Muscle of leg (tissue), 11 donors: ENCODE results near the gene CEACAM21. TPM values are rescaled to one million over a fixed set of nuclear protein-coding genes. Genes with fewer than 3 reads are reported as not detected.
"Not testable (repeated sequence)": the region's sequence is repeated elsewhere in the genome, so short reads cannot be mapped to it uniquely, and the experiment has no call there.

ENCODE experiments used
- DNase-seq: peaks from one replicate; pipeline ENCODE4 v3.0.0; 2013
- H3K27ac ChIP-seq: one replicate; pipeline ENCODE4 v1.5.1; 2013; ENCODE audit warnings: mild to moderate bottlenecking, low read length, control low read depth
- H3K27me3 ChIP-seq: one replicate; pipeline ENCODE4 v1.6.1; 2013; ENCODE audit warnings: low read length; ENCODE audit not compliant: control insufficient read depth, insufficient read depth
- H3K36me3 ChIP-seq: one replicate; pipeline ENCODE4 v1.6.1; 2013; ENCODE audit warnings: low read length; ENCODE audit not compliant: control insufficient read depth, insufficient read depth
- H3K4me1 ChIP-seq: one replicate; pipeline ENCODE4 v1.6.1; 2013; ENCODE audit warnings: low read length; ENCODE audit not compliant: control insufficient read depth, insufficient read depth
- H3K4me3 ChIP-seq: one replicate; pipeline ENCODE4 v1.5.1; 2013; ENCODE audit warnings: low read length, control low read depth
- H3K9me3 ChIP-seq: replicated peaks from 2 replicates; pipeline ENCODE4 v1.6.1; 2013; ENCODE audit warnings: low read depth, low read length; ENCODE audit not compliant: control insufficient read depth
- WGBS: methylation state at CpG from one replicate; pipeline ENCODE4 v1.1.5; 2013; ENCODE audit warnings: missing lambda C conversion rate; ENCODE audit not compliant: insufficient coverage; 5-methylcytosine and 5-hydroxymethylcytosine counted together
- polyA plus RNA-seq, 8 donors: library from polyadenylated mRNA; unstranded; fragments of 120-200 nt; gene quantifications; one replicate each; pipeline versions ENCODE4 v1.2.1 to v1.2.3, GENCODE V29; 2013; ENCODE audit warnings: inconsistent platforms in 1 of 8, low replicate concordance in 1 of 8; ENCODE audit not compliant: insufficient read length in 8 of 8, insufficient read depth in 1 of 8
- total RNA-seq: library from RNA; stranded (reverse); fragments of 120-200 nt; gene quantifications from one replicate; pipeline ENCODE4 v1.2.4, GENCODE V29; 2013

CEACAM21 gene
- total and polyA plus RNA-seq, 9 donors, result 1.4 to 4.1 (median 1.7) TPM

GRCh38 chr19:41582577-41583182 lies 6.7 kb downstream of the CEACAM21 start:
- DNase-seq, H3K27ac ChIP-seq, H3K36me3 ChIP-seq, H3K4me3 ChIP-seq, H3K27me3 ChIP-seq, H3K4me1 ChIP-seq, H3K9me3 ChIP-seq: not testable (repeated sequence)
- WGBS, result 67% methylated on average over 1 of the region's 1 CpG

GRCh38 chr19:41584260-41584810 lies 8.4 kb downstream of the CEACAM21 start:
- Histone ChIP-seq H3K27me3 (no peaks in the 10 kb centered on the region), H3K4me1 (no peaks in the 10 kb centered on the region), H3K27ac (no peak overlapping the region), H3K9me3 (peaks cover 7% of the 10 kb centered on the region), H3K36me3 (no peaks in the 10 kb centered on the region), H3K4me3 (no peak overlapping the region)
- no peak for DNase-seq
- WGBS, result 48% methylated on average over 5 of the region's 6 CpGs

- Histone ChIP-seq H3K36me3 (no peaks in the 10 kb centered on the region), H3K27me3 (no peaks in the 10 kb centered on the region), H3K9me3 (peaks cover 7% of the 10 kb centered on the region), H3K27ac (no peak overlapping the region), H3K4me3 (no peak overlapping the region), H3K4me1 (no peaks in the 10 kb centered on the region)
- 50% methylated on average over 1 of the region's 1 CpG for WGBS
- no peak for DNase-seq
Measured at GRCh38 chr19:41584931-41585330, 9.0 kb downstream of the CEACAM21 start.

GRCh38 chr19:41586064-41586463 lies 10.1 kb downstream of the CEACAM21 start:
- H3K4me3 ChIP-seq, result no peak overlapping the region
- no peak overlapping the region for H3K27ac ChIP-seq
- H3K27me3 ChIP-seq, result no peaks in the 10 kb centered on the region
- peaks cover 7% of the 10 kb centered on the region for H3K9me3 ChIP-seq
- H3K36me3 ChIP-seq, result no peaks in the 10 kb centered on the region
- no peaks in the 10 kb centered on the region for H3K4me1 ChIP-seq
- DNase-seq, result no peak

- no peak for DNase-seq
- Histone ChIP-seq H3K9me3 (peaks cover 4% of the 10 kb centered on the region), H3K27ac (no peak overlapping the region), H3K36me3 (no peaks in the 10 kb centered on the region), H3K27me3 (no peaks in the 10 kb centered on the region), H3K4me1 (no peaks in the 10 kb centered on the region), H3K4me3 (no peak overlapping the region)
- WGBS, result 50% methylated on average over 6 of the region's 9 CpGs
Measured at GRCh38 chr19:41587101-41587837, 11.3 kb downstream of the CEACAM21 start.

GRCh38 chr19:41587838-41588210 lies 11.9 kb downstream of the CEACAM21 start:
- 88% methylated on average over 2 of the region's 4 CpGs for WGBS

GRCh38 chr19:41588497-41589209 lies 12.7 kb downstream of the CEACAM21 start:
- DNase-seq, result peak; percentile 45
- Histone ChIP-seq H3K36me3 (no peaks in the 10 kb centered on the region), H3K4me1 (no peaks in the 10 kb centered on the region), H3K9me3 (no peaks in the 10 kb centered on the region), H3K27me3 (no peaks in the 10 kb centered on the region), H3K4me3 (no peak overlapping the region), H3K27ac (no peak overlapping the region)
- WGBS, result 31% methylated on average over 4 of the region's 6 CpGs

More at GRCh38 chr19:41587838-41588210, 11.9 kb downstream of the CEACAM21 start:
- no peak overlapping the region for H3K4me3 ChIP-seq
- no peak for DNase-seq
- H3K27me3 ChIP-seq, result no peaks in the 10 kb centered on the region
- H3K9me3 ChIP-seq, result no peaks in the 10 kb centered on the region
- no peak overlapping the region for H3K27ac ChIP-seq
- no peaks in the 10 kb centered on the region for H3K36me3 ChIP-seq
- no peaks in the 10 kb centered on the region for H3K4me1 ChIP-seq

GRCh38 chr19:41589371-41589770 lies 13.4 kb downstream of the CEACAM21 start:
- no peaks in the 10 kb centered on the region for H3K9me3 ChIP-seq
- H3K36me3 ChIP-seq, result no peaks in the 10 kb centered on the region
- no peak overlapping the region for H3K27ac ChIP-seq
- H3K4me3 ChIP-seq, result no peak overlapping the region
- WGBS, result 47% methylated on average over 2 of the region's 2 CpGs
- DNase-seq, result no peak
- no peaks in the 10 kb centered on the region for H3K4me1 ChIP-seq
- no peaks in the 10 kb centered on the region for H3K27me3 ChIP-seq

- no peaks in the 10 kb centered on the region for H3K9me3 ChIP-seq
- no peaks in the 10 kb centered on the region for H3K27me3 ChIP-seq
- no peak for DNase-seq
- no peaks in the 10 kb centered on the region for H3K4me1 ChIP-seq
- no peak overlapping the region for H3K27ac ChIP-seq
- no peaks in the 10 kb centered on the region for H3K36me3 ChIP-seq
- no peak overlapping the region for H3K4me3 ChIP-seq
Measured at GRCh38 chr19:41590936-41591335, 15.0 kb downstream of the CEACAM21 start.

GRCh38 chr19:41591951-41592562 lies 16.1 kb downstream of the CEACAM21 start:
- Histone ChIP-seq H3K4me3 (no peak overlapping the region), H3K27me3 (no peaks in the 10 kb centered on the region), H3K9me3 (no peaks in the 10 kb centered on the region), H3K36me3 (no peaks in the 10 kb centered on the region), H3K27ac (no peak overlapping the region), H3K4me1 (no peaks in the 10 kb centered on the region)
- no peak for DNase-seq
- 38% methylated on average over 5 of the region's 5 CpGs for WGBS
